HEK293 (cell line): ENCODE results near the gene MAP1LC3A.

Experiments used
- AEBP2 ChIP-seq: fragments of 450-650 bp; formaldehyde crosslinking; IDR thresholded peaks from 2 replicates; pipeline ENCODE4 v1.5.1; 2016; ENCODE audit warnings: missing biosample characterization, missing genetic modification characterization, borderline replicate concordance
- BCL11B ChIP-seq: fragments of 450-650 bp; formaldehyde crosslinking; IDR thresholded peaks from 2 replicates; pipeline ENCODE4 v1.5.1; 2016; ENCODE audit warnings: low read depth, missing biosample characterization, missing genetic modification characterization
- CTCF ChIP-seq: fragments of 450-650 bp; formaldehyde crosslinking; IDR thresholded peaks from 2 replicates; pipeline ENCODE4 v1.5.1; 2016; ENCODE audit warnings: missing biosample characterization, missing genetic modification characterization
- GLI2 ChIP-seq: fragments of 450-650 bp; formaldehyde crosslinking; IDR thresholded peaks from 2 replicates; pipeline ENCODE4; 2017; ENCODE audit warnings: missing biosample characterization, missing genetic modification characterization, low read depth, borderline replicate concordance
- GLI4 ChIP-seq: fragments of 450-650 bp; formaldehyde crosslinking; IDR thresholded peaks from 2 replicates; pipeline ENCODE4 v1.5.1; 2016; ENCODE audit warnings: missing biosample characterization, missing genetic modification characterization
- INSM2 ChIP-seq: fragments of 450-650 bp; formaldehyde crosslinking; IDR thresholded peaks from 2 replicates; pipeline ENCODE4 v1.5.1; 2016; ENCODE audit warnings: missing biosample characterization, missing genetic modification characterization
- PATZ1 ChIP-seq: fragments of 450-650 bp; formaldehyde crosslinking; IDR thresholded peaks from 2 replicates; pipeline ENCODE4 v1.5.1; 2016; ENCODE audit warnings: missing biosample characterization, missing genetic modification characterization
- RBAK ChIP-seq: fragments of 450-650 bp; formaldehyde crosslinking; IDR thresholded peaks from 2 replicates; pipeline ENCODE4 v1.5.1; 2016; ENCODE audit warnings: missing biosample characterization, missing genetic modification characterization
- SP3 ChIP-seq: fragments of 450-650 bp; formaldehyde crosslinking; IDR thresholded peaks from 2 replicates; pipeline ENCODE4 v1.5.1; 2016; ENCODE audit warnings: missing biosample characterization, missing genetic modification characterization
- SP7 ChIP-seq: fragments of 450-650 bp; formaldehyde crosslinking; IDR thresholded peaks from 2 replicates; pipeline ENCODE4 v1.5.1; 2016; ENCODE audit warnings: missing biosample characterization, missing genetic modification characterization
- TSHZ1 ChIP-seq: fragments of 450-650 bp; formaldehyde crosslinking; IDR thresholded peaks from 2 replicates; pipeline ENCODE4 v1.5.1; 2016; ENCODE audit warnings: missing biosample characterization, missing genetic modification characterization, borderline replicate concordance
- ZBTB20 ChIP-seq: fragments of 450-650 bp; formaldehyde crosslinking; IDR thresholded peaks from 2 replicates; pipeline ENCODE4 v1.5.1; 2016; ENCODE audit warnings: missing biosample characterization, missing genetic modification characterization
- ZBTB48 ChIP-seq: fragments of 450-650 bp; formaldehyde crosslinking; IDR thresholded peaks from 2 replicates; pipeline ENCODE4 v1.5.1; 2016; ENCODE audit warnings: missing biosample characterization, missing genetic modification characterization
- ZNF335 ChIP-seq: fragments of 450-650 bp; formaldehyde crosslinking; conservative IDR thresholded peaks from 2 replicates; pipeline ENCODE4 v1.5.1; 2016; ENCODE audit warnings: missing biosample characterization, missing genetic modification characterization
- ZNF518A ChIP-seq: fragments of 450-650 bp; formaldehyde crosslinking; conservative IDR thresholded peaks from 2 replicates; pipeline ENCODE4 v1.5.1; 2016; ENCODE audit warnings: low read depth, missing biosample characterization, missing genetic modification characterization
- ZNF529 ChIP-seq: fragments of 450-650 bp; formaldehyde crosslinking; IDR thresholded peaks from 2 replicates; pipeline ENCODE4 v1.5.1; 2017; ENCODE audit warnings: missing genetic modification characterization, missing biosample characterization; ENCODE audit not compliant: insufficient replicate concordance
- ZNF558 ChIP-seq: fragments of 450-650 bp; formaldehyde crosslinking; IDR thresholded peaks from 2 replicates; pipeline ENCODE4 v1.5.1; 2016; ENCODE audit warnings: missing biosample characterization, missing genetic modification characterization
- ZNF561 ChIP-seq: fragments of 450-650 bp; IDR thresholded peaks from 2 replicates; pipeline ENCODE4 v1.5.1; 2018; ENCODE audit warnings: missing biosample characterization, missing genetic modification characterization, borderline replicate concordance
- ZNF664 ChIP-seq: fragments of 450-650 bp; formaldehyde crosslinking; IDR thresholded peaks from 2 replicates; pipeline ENCODE4 v1.5.1; 2016; ENCODE audit warnings: missing biosample characterization, missing genetic modification characterization
- ZNF777 ChIP-seq: fragments of 450-650 bp; formaldehyde crosslinking; IDR thresholded peaks from 2 replicates; pipeline ENCODE4 v1.5.1; 2017; ENCODE audit warnings: missing biosample characterization, missing genetic modification characterization, borderline replicate concordance
- ZNF792 ChIP-seq: fragments of 450-650 bp; formaldehyde crosslinking; IDR thresholded peaks from 2 replicates; pipeline ENCODE4 v1.5.1; 2016; ENCODE audit warnings: missing biosample characterization, missing genetic modification characterization

MAP1LC3A gene

GRCh38 chr20:34515484-34516246 is 42.9 kb upstream of the MAP1LC3A start (continued):
- TF ChIP-seq PATZ1 (tag by site-specific recombination) (peak; percentile 23; the same call in 1 of the 2 replicates), BCL11B (tag by site-specific recombination) (no peak), GLI2 (no peak), ZNF561 (tag by site-specific recombination) (peak; percentile 43; the same call in 1 of the 2 replicates), ZNF529 (tag by site-specific recombination) (no peak), ZNF792 (tag by site-specific recombination) (no peak), ZNF518A (tag by site-specific recombination) (no peak), ZBTB20 (peak; percentile 94), ZNF777 (tag by site-specific recombination) (no peak), ZNF664 (tag by site-specific recombination) (no peak), INSM2 (tag by site-specific recombination) (no peak; the same call in none of the 2 replicates), AEBP2 (tag by site-specific recombination) (no peak), ZBTB48 (tag by site-specific recombination) (peak; percentile 18), GLI4 (tag by site-specific recombination) (no peak), SP3 (tag by site-specific recombination) (peak; percentile 38; the same call in 1 of the 2 replicates), ZNF558 (tag by site-specific recombination) (peak; percentile 11; the same call in 1 of the 2 replicates), RBAK (tag by site-specific recombination) (no peak), CTCF (0 out of 2 replicates have a peak, but pooled peaks have one; percentile 46), SP7 (tag by site-specific recombination) (no peak), TSHZ1 (no peak), ZNF335 (tag by site-specific recombination) (peak; percentile 55)
